Trophoblast cell (in vitro differentiated cells and primary cell): ENCODE measurements around the gene KCNE4.
A peak's percentile ranks its signal among the peaks of the same experiment; 100 is the strongest.

Experiments
- DNase-seq, 2 donors: peaks; one replicate each; pipeline ENCODE4 v3.0.0-alpha.2; 2016
- H2AFZ ChIP-seq: 2 replicates; pipeline ENCODE4 v1.6.1; 2013; ENCODE audit warnings: low read length, moderate library complexity, mild to moderate bottlenecking; ENCODE audit not compliant: insufficient read depth, poor library complexity
- H2AK5ac ChIP-seq: 2 replicates; pipeline ENCODE4 v1.6.1; 2013; ENCODE audit warnings: mild to moderate bottlenecking, low read length
- H2BK120ac ChIP-seq: 2 replicates; pipeline ENCODE4 v1.6.1; 2013; ENCODE audit warnings: low read length, mild to moderate bottlenecking, moderate library complexity; ENCODE audit not compliant: insufficient read depth, poor library complexity
- H2BK12ac ChIP-seq: 2 replicates; pipeline ENCODE4 v1.6.1; 2013; ENCODE audit warnings: mild to moderate bottlenecking, low read length, moderate library complexity
- H2BK5ac ChIP-seq: 2 replicates; pipeline ENCODE4 v1.6.1; 2013; ENCODE audit warnings: low read length, low read depth, moderate library complexity, mild to moderate bottlenecking; ENCODE audit not compliant: poor library complexity
- H3K14ac ChIP-seq: 2 replicates; pipeline ENCODE4 v1.6.1; 2013; ENCODE audit warnings: mild to moderate bottlenecking, low read length
- H3K18ac ChIP-seq: 2 replicates; pipeline ENCODE4 v1.6.1; 2013; ENCODE audit warnings: mild to moderate bottlenecking, low read length
- H3K23ac ChIP-seq: 2 replicates; pipeline ENCODE4 v1.6.1; 2013; ENCODE audit warnings: low read length
- H3K27ac ChIP-seq: 2 replicates; pipeline ENCODE4 v1.5.1; 2013; ENCODE audit warnings: low read depth, mild to moderate bottlenecking, inconsistent platforms, low read length, moderate library complexity
- H3K27me3 ChIP-seq: 2 replicates; pipeline ENCODE4 v1.6.1; 2013; ENCODE audit warnings: inconsistent platforms, mild to moderate bottlenecking, low read length, moderate library complexity; ENCODE audit not compliant: insufficient read depth
- H3K36me3 ChIP-seq, 2 experiments: 1 replicate in 1 of 2; 2 replicates in 1 of 2; pipeline ENCODE4 v1.6.1; 2013; ENCODE audit warnings: low read length in 2 of 2, mild to moderate bottlenecking in 2 of 2, moderate library complexity in 1 of 2; ENCODE audit not compliant: insufficient read depth in 2 of 2, control insufficient read depth in 1 of 2
- H3K4ac ChIP-seq: 2 replicates; pipeline ENCODE4 v1.6.1; 2013; ENCODE audit warnings: low read depth, mild to moderate bottlenecking, low read length, moderate library complexity
- H3K4me1 ChIP-seq, 2 experiments: 1 replicate in 1 of 2; 2 replicates in 1 of 2; pipeline ENCODE4 v1.6.1; 2013; ENCODE audit warnings: low read length in 2 of 2, mild to moderate bottlenecking in 2 of 2, moderate library complexity in 1 of 2; ENCODE audit not compliant: insufficient read depth in 2 of 2, control insufficient read depth in 1 of 2
- H3K4me2 ChIP-seq: 2 replicates; pipeline ENCODE4 v1.6.1; 2013; ENCODE audit warnings: inconsistent platforms, mild to moderate bottlenecking, low read length, moderate library complexity
- H3K4me3 ChIP-seq: 2 replicates; pipeline ENCODE4 v1.5.1; 2013; ENCODE audit warnings: mild to moderate bottlenecking, low read depth, low read length, inconsistent platforms
- H3K79me1 ChIP-seq: one replicate; pipeline ENCODE4 v1.6.1; 2013; ENCODE audit warnings: low read length
- H3K79me2 ChIP-seq: 2 replicates; pipeline ENCODE4 v1.6.1; 2013; ENCODE audit warnings: low read length, mild to moderate bottlenecking; ENCODE audit not compliant: control insufficient read depth, insufficient read depth, poor library complexity
- H3K9ac ChIP-seq: 2 replicates; pipeline ENCODE4 v1.6.1; 2013; ENCODE audit warnings: mild to moderate bottlenecking, low read length
- H3K9me3 ChIP-seq: 2 replicates; pipeline ENCODE4 v1.6.1; 2013; ENCODE audit warnings: low read depth, mild to moderate bottlenecking, control low read depth, inconsistent platforms, low read length; ENCODE audit not compliant: insufficient read depth
- H4K12ac ChIP-seq: 2 replicates; pipeline ENCODE4 v1.6.1; 2013; ENCODE audit warnings: low read depth, mild to moderate bottlenecking, low read length, moderate library complexity
- H4K8ac ChIP-seq: 2 replicates; pipeline ENCODE4 v1.6.1; 2013; ENCODE audit warnings: low read depth, mild to moderate bottlenecking, low read length, moderate library complexity
- H4K91ac ChIP-seq: one replicate; pipeline ENCODE4 v1.6.1; 2013; ENCODE audit warnings: low read depth, mild to moderate bottlenecking, low read length, moderate library complexity
- WGBS: extraction: QIAGEN DNeasy Blood & Tissue Kit; methylation state at CpG from one replicate; pipeline ENCODE4 v1.1.7; 2013; ENCODE audit warnings: missing lambda C conversion rate; ENCODE audit not compliant: insufficient read length, insufficient coverage; ENCODE audit errors: extremely low coverage; 5-methylcytosine and 5-hydroxymethylcytosine counted together

Gene KCNE4

DNA sequence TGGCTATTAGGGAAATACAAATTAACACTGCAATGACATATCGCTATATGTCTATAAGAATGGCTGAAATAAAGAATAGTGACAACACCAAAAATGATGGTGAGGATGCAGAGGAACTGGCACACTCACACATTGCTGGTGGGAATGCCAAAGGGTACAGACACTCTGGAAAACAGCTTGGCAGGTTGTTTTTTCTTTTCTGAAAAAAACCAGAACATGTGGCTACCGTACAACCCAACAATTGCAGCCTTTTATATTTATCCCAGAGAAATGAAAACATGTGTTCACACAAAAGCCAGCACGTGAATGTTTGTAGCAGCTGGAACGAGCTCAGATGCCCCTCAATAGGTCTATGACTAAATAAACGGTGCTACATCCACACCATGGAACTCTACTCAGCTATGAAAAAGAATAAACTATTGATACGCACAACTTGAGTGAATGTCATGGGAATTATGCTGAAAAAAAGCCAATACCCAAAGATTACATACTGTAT lies 45.9 kb downstream of the KCNE4 start:
- Histone ChIP-seq H3K4ac (no peak overlapping the region), H3K27ac (no peak overlapping the region), H3K4me3 (no peak overlapping the region), H2AK5ac (no peak overlapping the region), H2BK5ac (no peak overlapping the region), H2BK12ac (no peak overlapping the region), H3K4me1 (peaks cover 7 to 11% of the 10 kb centered on the region in 2 experiments), H3K36me3 (no peaks in the 10 kb centered on the region), H3K4me2 (no peak overlapping the region), H3K79me2 (no peaks in the 10 kb centered on the region), H3K79me1 (peaks cover 4% of the 10 kb centered on the region), H3K23ac (no peak overlapping the region), H3K9me3 (no peaks in the 10 kb centered on the region), H4K8ac (no peak overlapping the region), H2BK120ac (no peak overlapping the region), H3K27me3 (no peaks in the 10 kb centered on the region), H3K14ac (no peak overlapping the region), H4K91ac (no peak overlapping the region), H4K12ac (no peak overlapping the region), H3K9ac (no peak overlapping the region), H2AFZ (no peak overlapping the region), H3K18ac (no peak overlapping the region)
- no CpG with 5 or more reads among the region's 6 CpGs for WGBS
- no peak for DNase-seq

- H3K4ac ChIP-seq, result no peak overlapping the region
- H3K4me1 ChIP-seq, result peaks cover 7 to 11% of the 10 kb centered on the region in 2 experiments
- no CpG with 5 or more reads among the region's 3 CpGs for WGBS
- H3K4me3 ChIP-seq, result no peak overlapping the region
- H2BK5ac ChIP-seq, result no peak overlapping the region
- no peak overlapping the region for H2BK120ac ChIP-seq
- H3K79me1 ChIP-seq, result peaks cover 4% of the 10 kb centered on the region
- no peak overlapping the region for H3K14ac ChIP-seq
- H3K9ac ChIP-seq, result no peak overlapping the region
- no peak overlapping the region for H4K8ac ChIP-seq
- peak overlapping the region; percentile 6 for H2BK12ac ChIP-seq
- H4K91ac ChIP-seq, result peak overlapping the region; percentile 31
- H3K18ac ChIP-seq, result no peak overlapping the region
- H3K9me3 ChIP-seq, result no peaks in the 10 kb centered on the region
- no peak overlapping the region for H3K27ac ChIP-seq
- H3K23ac ChIP-seq, result no peak overlapping the region
- H2AFZ ChIP-seq, result no peak overlapping the region
- DNase-seq, result no peak
- H3K27me3 ChIP-seq, result no peaks in the 10 kb centered on the region
- H3K79me2 ChIP-seq, result no peaks in the 10 kb centered on the region
- H3K4me2 ChIP-seq, result no peak overlapping the region
- no peak overlapping the region for H4K12ac ChIP-seq
- H2AK5ac ChIP-seq, result peak overlapping the region; percentile 64
- no peaks in the 10 kb centered on the region for H3K36me3 ChIP-seq
Observed at GRCh38 chr2:223099561-223099960, 47.6 kb downstream of the KCNE4 start.

GRCh38 chr2:223100061-223100511 lies 48.1 kb downstream of the KCNE4 start:
- no peak overlapping the region for H3K14ac ChIP-seq
- peak overlapping the region; percentile 45 for H4K91ac ChIP-seq
- H3K23ac ChIP-seq, result no peak overlapping the region
- H2AK5ac ChIP-seq, result no peak overlapping the region
- no peaks in the 10 kb centered on the region for H3K27me3 ChIP-seq
- no peak overlapping the region for H3K4me2 ChIP-seq
- no peak overlapping the region for H3K27ac ChIP-seq
- H4K12ac ChIP-seq, result no peak overlapping the region
- H3K79me2 ChIP-seq, result no peaks in the 10 kb centered on the region
- H4K8ac ChIP-seq, result no peak overlapping the region
- peaks cover 4% of the 10 kb centered on the region for H3K79me1 ChIP-seq
- no peaks in the 10 kb centered on the region for H3K36me3 ChIP-seq
- H2BK12ac ChIP-seq, result peak overlapping the region; percentile 35
- no peak overlapping the region for H3K4ac ChIP-seq
- H3K9me3 ChIP-seq, result no peaks in the 10 kb centered on the region
- no peak overlapping the region for H3K9ac ChIP-seq
- peak in 1 of 2 donors; percentile 7 for DNase-seq
- no CpG with 5 or more reads among the region's 4 CpGs for WGBS
- H2BK5ac ChIP-seq, result no peak overlapping the region
- no peak overlapping the region for H2BK120ac ChIP-seq
- H3K4me3 ChIP-seq, result no peak overlapping the region
- H3K4me1 ChIP-seq, result peaks cover 7 to 11% of the 10 kb centered on the region in 2 experiments
- H3K18ac ChIP-seq, result no peak overlapping the region
- no peak overlapping the region for H2AFZ ChIP-seq

GRCh38 chr2:223101340-223102039 lies 49.5 kb downstream of the KCNE4 start:
- Histone ChIP-seq H4K8ac (peak overlapping the region; percentile 67), H3K79me2 (no peaks in the 10 kb centered on the region), H3K4ac (no peak overlapping the region), H2AFZ (no peak overlapping the region), H4K91ac (peak overlapping the region; percentile 73), H3K18ac (no peak overlapping the region), H3K27me3 (no peaks in the 10 kb centered on the region), H2BK120ac (no peak overlapping the region), H3K4me3 (no peak overlapping the region), H2BK12ac (peak overlapping the region; percentile 42), H3K4me1 (peaks cover 7 to 11% of the 10 kb centered on the region in 2 experiments), H3K23ac (no peak overlapping the region), H3K4me2 (no peak overlapping the region), H3K36me3 (no peaks in the 10 kb centered on the region), H2AK5ac (no peak overlapping the region), H4K12ac (no peak overlapping the region), H3K9me3 (no peaks in the 10 kb centered on the region), H3K27ac (no peak overlapping the region), H3K14ac (no peak overlapping the region), H3K79me1 (peaks cover 4% of the 10 kb centered on the region), H2BK5ac (peak overlapping the region; percentile 22), H3K9ac (no peak overlapping the region)
- DNase-seq, result peak in 1 of 2 donors; percentile 39
- WGBS, result no CpG with 5 or more reads among the region's 4 CpGs
